ENCODE results near the gene HNRNPAB.

DNA sequence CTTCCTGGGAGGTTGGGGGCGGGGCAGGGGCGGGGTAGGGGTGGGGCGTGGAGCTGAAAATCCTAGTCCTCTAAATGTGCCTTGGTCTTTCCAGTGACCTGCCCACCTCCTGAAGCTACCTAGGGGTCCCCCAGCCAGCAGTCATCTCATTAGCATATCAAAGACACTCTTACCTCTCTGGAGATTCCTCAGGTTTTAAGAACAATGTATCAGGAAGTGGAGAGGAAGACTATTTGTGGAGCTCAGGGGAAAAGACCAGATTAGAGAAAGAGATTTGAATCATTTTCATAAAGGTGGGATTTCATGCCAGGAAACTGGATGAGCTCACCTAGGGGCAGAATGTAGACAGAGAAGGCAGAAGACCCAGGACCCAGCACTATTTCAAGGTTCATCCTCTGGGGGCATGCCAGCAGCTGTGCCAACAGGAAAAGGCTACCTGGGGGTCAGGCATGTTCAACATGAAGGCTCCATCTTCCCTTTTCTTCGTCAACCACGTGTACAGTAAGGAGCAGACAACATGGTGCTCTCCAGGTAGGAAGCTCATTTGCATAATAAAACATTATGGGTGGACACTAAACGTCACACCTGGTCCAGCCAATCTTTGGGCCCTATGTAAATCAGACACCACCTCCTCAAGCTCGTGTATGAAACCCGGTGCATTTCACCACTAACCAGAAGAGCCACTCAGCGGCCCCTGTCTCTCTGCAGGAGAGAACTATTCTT is 24.0 kb upstream of the HNRNPAB start:
- TF ChIP-seq EZH2 (IDR thresholded peaks at IDR 0.05; ENCODE audit: insufficient read depth, poor library complexity, severe bottlenecking) (no peak), EZH2phosphoT487 (IDR thresholded peaks at IDR 0.05; ENCODE audit: insufficient read depth, low read depth) (no peak)
